ENCODE data around the gene ERCC5. TPM values are rescaled to one million over a fixed set of nuclear protein-coding genes. Genes with fewer than 3 reads are reported as not detected.

The ERCC5 gene
- total RNA-seq, 2 donors from 2014 or later = 76.3 to 87.3 TPM

DNA sequence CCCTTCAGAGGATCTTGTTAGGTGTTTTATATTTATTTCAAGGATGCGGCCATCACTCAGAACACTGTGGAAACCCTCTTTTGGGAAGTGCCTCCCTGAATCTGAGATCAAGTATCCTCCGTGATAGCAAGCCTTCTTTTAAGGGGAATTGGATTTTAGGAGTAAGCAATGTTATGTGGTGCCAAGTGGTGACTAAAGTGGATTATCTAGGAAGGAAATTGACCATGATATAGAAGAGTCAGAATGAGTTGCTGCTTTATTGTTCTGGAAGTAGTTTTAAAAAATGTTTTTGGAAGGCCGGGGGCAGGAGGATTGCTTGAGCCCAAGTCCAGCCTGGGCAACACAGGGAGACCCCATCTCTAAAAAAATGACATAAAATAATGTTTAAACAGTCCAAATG is 6.7 kb downstream of the ERCC5 start:
- ATAC-seq (no peak), DNase-seq (no peak)
- H3K36me3 Mint-ChIP-seq (ENCODE audit: low read depth) = peaks cover 14% of the 10 kb centered on the region
- H3K4me1 Mint-ChIP-seq = peaks cover 45% of the 10 kb centered on the region
- peak overlapping the region; percentile 36 for H3K4me3 Mint-ChIP-seq
- no peaks in the 10 kb centered on the region for H3K27me3 Mint-ChIP-seq
- H3K9me3 ChIP-seq (ENCODE audit: control insufficient read depth, low read length, poor library complexity, severe bottlenecking) = no peaks in the 10 kb centered on the region
- H3K27ac Mint-ChIP-seq = peak overlapping the region; percentile 95

- H3K36me3 Mint-ChIP-seq (ENCODE audit: low read depth) = peaks cover 18% of the 10 kb centered on the region
- H3K27ac Mint-ChIP-seq = peak overlapping the region; percentile 95
- DNase-seq = no peak
- peaks cover 42% of the 10 kb centered on the region for H3K4me1 Mint-ChIP-seq
- H3K9me3 ChIP-seq (ENCODE audit: control insufficient read depth, low read length, poor library complexity, severe bottlenecking) = no peaks in the 10 kb centered on the region
- peak overlapping the region; percentile 92 for H3K4me3 Mint-ChIP-seq
- ATAC-seq = peak; percentile 82
- H3K27me3 Mint-ChIP-seq = no peaks in the 10 kb centered on the region
These were observed 8.8 kb downstream of the ERCC5 start for GRCh38 chr13:102854675-102855074.

DNA sequence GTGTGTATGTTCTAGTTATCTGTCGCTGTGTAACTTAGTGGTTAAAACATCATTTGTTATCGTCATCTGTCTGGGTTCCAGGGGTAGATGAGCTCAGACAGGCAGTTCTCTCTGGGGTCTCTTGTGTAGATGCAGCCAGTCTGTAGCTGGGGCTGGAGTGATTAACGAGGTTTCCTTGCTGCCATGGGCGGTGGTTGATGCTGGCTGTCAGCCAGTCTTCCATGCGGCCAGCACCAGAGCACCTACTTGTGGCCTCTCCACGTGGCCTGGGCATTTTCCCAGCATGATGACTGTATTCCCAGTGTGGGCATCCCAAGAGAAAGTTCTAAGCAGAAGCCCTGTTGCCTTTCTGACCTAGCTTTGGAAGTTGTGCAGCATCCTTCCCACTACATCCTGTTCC is 10.7 kb downstream of the ERCC5 start:
- Mint-ChIP-seq H3K4me3 (no peak overlapping the region), H3K27me3 (no peaks in the 10 kb centered on the region), H3K36me3 (ENCODE audit: low read depth) (peaks cover 20% of the 10 kb centered on the region), H3K27ac (peak overlapping the region; percentile 72), H3K4me1 (peaks cover 37% of the 10 kb centered on the region)
- no peaks in the 10 kb centered on the region for H3K9me3 ChIP-seq (ENCODE audit: control insufficient read depth, low read length, poor library complexity, severe bottlenecking)
- no peak for DNase-seq
- no peak for ATAC-seq

DNA sequence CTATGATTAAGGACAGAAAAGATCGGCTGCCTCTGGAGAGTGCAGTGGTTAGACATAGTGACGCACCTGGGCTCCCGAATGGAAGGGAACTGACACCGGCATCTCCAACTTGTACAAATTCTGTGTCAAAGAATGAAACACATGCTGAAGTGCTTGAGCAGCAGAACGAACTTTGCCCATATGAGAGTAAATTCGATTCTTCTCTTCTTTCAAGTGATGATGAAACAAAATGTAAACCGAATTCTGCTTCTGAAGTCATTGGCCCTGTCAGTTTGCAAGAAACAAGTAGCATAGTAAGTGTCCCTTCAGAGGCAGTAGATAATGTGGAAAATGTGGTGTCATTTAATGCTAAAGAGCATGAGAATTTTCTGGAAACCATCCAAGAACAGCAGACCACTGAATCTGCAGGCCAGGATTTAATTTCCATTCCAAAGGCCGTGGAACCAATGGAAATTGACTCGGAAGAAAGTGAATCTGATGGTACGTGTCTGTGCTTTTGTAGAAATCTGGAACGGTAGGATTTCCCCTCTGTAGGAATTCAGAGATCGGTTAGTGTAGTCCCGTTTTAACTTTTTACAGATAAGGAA is 16.9 kb downstream of the ERCC5 start:
- Mint-ChIP-seq H3K4me3 (no peak overlapping the region), H3K4me1 (peaks cover 35% of the 10 kb centered on the region), H3K36me3 (ENCODE audit: low read depth) (peaks cover 28% of the 10 kb centered on the region)

GRCh38 chr13:102863590-102863989 is 17.8 kb downstream of the ERCC5 start:
- Mint-ChIP-seq H3K4me3 (no peak overlapping the region), H3K36me3 (ENCODE audit: low read depth) (peaks cover 28% of the 10 kb centered on the region), H3K27me3 (no peaks in the 10 kb centered on the region), H3K27ac (peak overlapping the region; percentile 90), H3K4me1 (peaks cover 36% of the 10 kb centered on the region)
- no peak for DNase-seq
- H3K9me3 ChIP-seq (ENCODE audit: control insufficient read depth, low read length, poor library complexity, severe bottlenecking) = no peaks in the 10 kb centered on the region
- ATAC-seq = no peak

More for the DNA sequence above, 16.9 kb downstream of the ERCC5 start:
- ATAC-seq = no peak
- no peaks in the 10 kb centered on the region for H3K9me3 ChIP-seq (ENCODE audit: control insufficient read depth, low read length, poor library complexity, severe bottlenecking)
- no peak for DNase-seq
- H3K27me3 Mint-ChIP-seq = no peaks in the 10 kb centered on the region
- no peak overlapping the region for H3K27ac Mint-ChIP-seq

- H3K27ac Mint-ChIP-seq = no peak overlapping the region
- no peak for DNase-seq
- no peak for ATAC-seq
- H3K27me3 Mint-ChIP-seq = no peaks in the 10 kb centered on the region
- no peak overlapping the region for H3K4me3 Mint-ChIP-seq
- H3K4me1 Mint-ChIP-seq = peaks cover 34% of the 10 kb centered on the region
- H3K9me3 ChIP-seq (ENCODE audit: control insufficient read depth, low read length, poor library complexity, severe bottlenecking) = no peaks in the 10 kb centered on the region
- H3K36me3 Mint-ChIP-seq (ENCODE audit: low read depth) = peaks cover 18% of the 10 kb centered on the region
These were observed 22.6 kb downstream of the ERCC5 start for GRCh38 chr13:102868366-102868936.

DNA sequence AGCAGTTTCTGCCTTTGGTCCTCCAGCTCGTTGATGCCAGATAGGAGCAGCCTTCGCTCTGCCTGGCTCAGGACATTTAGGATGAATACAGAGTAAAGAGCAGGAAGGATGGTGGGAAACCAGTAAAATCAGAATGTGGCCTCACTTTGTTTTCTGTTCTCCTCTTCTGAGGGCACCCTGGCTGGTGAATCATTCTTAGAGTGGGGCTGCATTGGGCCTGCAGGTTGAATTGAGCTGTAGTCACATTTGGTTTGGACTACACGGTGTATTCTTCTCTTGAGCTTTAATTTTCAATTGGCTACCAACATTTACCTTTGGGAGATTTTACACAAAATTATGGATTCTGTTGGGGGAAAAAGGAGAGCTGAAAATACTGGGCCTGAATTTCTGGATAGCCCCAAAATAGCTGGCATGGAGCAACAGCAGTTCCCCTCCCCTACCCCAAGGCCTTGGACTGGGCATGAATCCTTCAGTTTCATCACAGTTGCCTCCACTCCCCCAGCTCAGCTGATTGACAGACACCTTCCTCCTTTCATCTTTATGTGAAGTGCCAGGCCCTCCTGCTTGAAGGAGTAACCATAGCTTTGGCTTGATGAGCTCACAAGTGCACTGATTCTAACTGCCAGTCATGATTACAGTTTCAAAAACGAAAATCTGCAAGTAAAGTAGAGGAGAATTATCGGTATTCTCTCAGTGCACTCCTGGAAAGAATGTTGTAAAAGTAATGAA is 24.3 kb downstream of the ERCC5 start:
- H3K4me1 Mint-ChIP-seq = peaks cover 25% of the 10 kb centered on the region
- peak overlapping the region; percentile 39 for H3K4me3 Mint-ChIP-seq
- peaks cover 18% of the 10 kb centered on the region for H3K36me3 Mint-ChIP-seq (ENCODE audit: low read depth)
- H3K27me3 Mint-ChIP-seq = no peaks in the 10 kb centered on the region
- ATAC-seq (peak; percentile 28), DNase-seq (no peak)
- peak overlapping the region; percentile 74 for H3K27ac Mint-ChIP-seq
- no peaks in the 10 kb centered on the region for H3K9me3 ChIP-seq (ENCODE audit: control insufficient read depth, low read length, poor library complexity, severe bottlenecking)

DNA sequence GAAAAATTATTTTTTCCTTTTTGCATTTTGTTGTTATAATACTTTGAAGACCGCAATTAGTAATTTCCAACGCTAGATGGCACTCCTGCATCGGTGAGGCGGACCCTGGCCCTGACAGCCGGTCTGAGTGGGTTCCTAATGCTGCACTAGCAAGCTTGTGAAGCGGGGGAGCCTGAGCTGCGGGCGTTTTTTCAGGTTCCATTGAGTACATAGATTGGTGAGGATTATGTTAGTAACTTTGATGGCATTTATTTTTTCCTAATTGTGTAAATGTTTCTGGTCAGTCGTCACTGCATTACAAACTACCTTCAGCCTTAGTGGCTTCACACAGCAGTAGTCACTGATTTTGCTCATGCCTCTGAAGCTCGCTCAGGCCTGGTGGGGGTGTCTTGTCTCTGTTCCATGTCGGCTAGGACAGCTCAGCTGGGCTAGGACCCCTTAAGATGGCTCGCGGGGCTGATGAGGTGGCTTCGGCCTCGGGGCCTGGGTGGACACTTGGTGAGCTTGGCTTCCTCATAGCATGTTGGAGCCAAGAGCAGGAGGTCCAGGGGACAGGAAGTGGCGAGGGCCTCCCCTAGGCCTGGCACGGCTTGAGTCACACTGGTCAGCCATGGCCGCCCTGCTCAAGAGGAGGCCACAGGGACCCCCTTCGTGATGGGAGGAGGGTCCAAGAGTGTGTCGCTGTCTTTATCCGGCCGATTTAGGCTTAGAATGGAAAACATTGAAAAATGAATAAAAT is 25.0 kb downstream of the ERCC5 start:
- ATAC-seq = peak; percentile 82

GRCh38 chr13:102872131-102872530 is 26.3 kb downstream of the ERCC5 start:
- Mint-ChIP-seq H3K4me1 (peaks cover 22% of the 10 kb centered on the region), H3K27ac (peak overlapping the region; percentile 62), H3K4me3 (no peak overlapping the region), H3K36me3 (ENCODE audit: low read depth) (peaks cover 17% of the 10 kb centered on the region), H3K27me3 (no peaks in the 10 kb centered on the region)
- no peak for ATAC-seq
- DNase-seq = no peak
- no peaks in the 10 kb centered on the region for H3K9me3 ChIP-seq (ENCODE audit: control insufficient read depth, low read length, poor library complexity, severe bottlenecking)

More for the DNA sequence above, 25.0 kb downstream of the ERCC5 start:
- Mint-ChIP-seq H3K36me3 (ENCODE audit: low read depth) (peaks cover 19% of the 10 kb centered on the region), H3K4me1 (peaks cover 26% of the 10 kb centered on the region), H3K27me3 (no peaks in the 10 kb centered on the region), H3K27ac (peak overlapping the region; percentile 74), H3K4me3 (peak overlapping the region; percentile 39)
- no peaks in the 10 kb centered on the region for H3K9me3 ChIP-seq (ENCODE audit: control insufficient read depth, low read length, poor library complexity, severe bottlenecking)
- DNase-seq = peak; percentile 19 to 35 (median 21)

DNA sequence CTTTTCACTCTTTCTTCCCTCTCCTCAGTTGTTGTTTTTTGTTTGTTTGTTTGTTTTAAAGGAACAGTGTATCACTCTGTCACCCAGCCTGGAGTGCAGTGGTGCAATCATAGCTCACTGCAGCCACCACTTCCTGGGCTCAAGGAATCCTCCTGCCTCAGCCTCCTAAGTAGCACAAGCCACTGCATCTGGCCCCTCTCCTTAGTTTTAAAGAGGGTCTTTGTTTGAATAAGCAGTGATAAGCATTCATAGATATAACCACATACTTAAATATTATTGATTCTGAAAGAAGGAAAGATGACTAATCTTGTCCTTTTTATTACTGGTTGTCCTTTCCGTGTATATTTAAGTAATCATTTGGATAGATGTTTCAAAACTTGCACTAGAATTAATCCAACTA is 26.7 kb downstream of the ERCC5 start:
- ATAC-seq (no peak), DNase-seq (no peak)
- Mint-ChIP-seq H3K4me1 (peaks cover 18% of the 10 kb centered on the region), H3K27me3 (no peaks in the 10 kb centered on the region), H3K27ac (peak overlapping the region; percentile 62), H3K36me3 (ENCODE audit: low read depth) (peaks cover 13% of the 10 kb centered on the region), H3K4me3 (no peak overlapping the region)
- no peaks in the 10 kb centered on the region for H3K9me3 ChIP-seq (ENCODE audit: control insufficient read depth, low read length, poor library complexity, severe bottlenecking)

- H3K4me1 Mint-ChIP-seq = peaks cover 15% of the 10 kb centered on the region
- no peaks in the 10 kb centered on the region for H3K27me3 Mint-ChIP-seq
- DNase-seq = no peak
- peaks cover 11% of the 10 kb centered on the region for H3K36me3 Mint-ChIP-seq (ENCODE audit: low read depth)
- H3K27ac Mint-ChIP-seq = no peak overlapping the region
- no peak for ATAC-seq
- H3K4me3 Mint-ChIP-seq = no peak overlapping the region
- no peaks in the 10 kb centered on the region for H3K9me3 ChIP-seq (ENCODE audit: control insufficient read depth, low read length, poor library complexity, severe bottlenecking)
These were observed 27.8 kb downstream of the ERCC5 start for GRCh38 chr13:102873653-102874052.

DNA sequence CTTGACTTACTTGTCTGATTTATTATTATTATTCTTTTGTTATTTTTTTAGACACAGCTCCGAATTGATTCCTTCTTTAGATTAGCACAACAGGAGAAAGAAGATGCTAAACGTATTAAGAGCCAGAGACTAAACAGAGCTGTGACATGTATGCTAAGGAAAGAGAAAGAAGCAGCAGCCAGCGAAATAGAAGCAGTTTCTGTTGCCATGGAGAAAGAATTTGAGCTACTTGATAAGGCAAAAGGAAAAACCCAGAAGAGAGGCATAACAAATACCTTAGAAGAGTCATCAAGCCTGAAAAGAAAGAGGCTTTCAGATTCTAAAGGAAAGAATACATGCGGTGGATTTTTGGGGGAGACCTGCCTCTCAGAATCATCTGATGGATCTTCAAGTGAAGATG is 29.4 kb downstream of the ERCC5 start:
- peaks cover 17% of the 10 kb centered on the region for H3K4me1 Mint-ChIP-seq
- no peak overlapping the region for H3K27ac Mint-ChIP-seq
- no peak overlapping the region for H3K4me3 Mint-ChIP-seq
- H3K9me3 ChIP-seq (ENCODE audit: control insufficient read depth, low read length, poor library complexity, severe bottlenecking) = no peaks in the 10 kb centered on the region
- no peaks in the 10 kb centered on the region for H3K27me3 Mint-ChIP-seq
- ATAC-seq = no peak
- no peak for DNase-seq
- H3K36me3 Mint-ChIP-seq (ENCODE audit: low read depth) = peaks cover 11% of the 10 kb centered on the region

DNA sequence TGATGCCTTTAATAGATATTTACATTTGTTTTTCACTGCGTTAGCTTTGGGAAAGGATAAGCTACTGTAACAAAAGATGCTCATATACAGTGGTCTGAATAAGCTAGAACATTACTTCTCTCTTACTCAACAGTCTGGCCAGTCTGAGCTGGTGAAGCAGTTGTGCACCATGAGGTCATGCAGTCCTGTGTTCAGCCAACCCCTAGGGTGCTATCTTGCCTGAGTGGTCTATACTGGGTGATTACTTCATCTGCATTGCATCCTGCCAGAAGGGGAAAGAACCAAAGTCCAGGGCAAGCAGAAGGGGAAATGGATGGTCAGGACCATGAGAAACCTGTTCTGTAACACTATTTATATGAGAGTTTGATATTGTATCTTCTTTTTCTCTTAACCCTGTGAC is 31.5 kb downstream of the ERCC5 start:
- H3K4me1 Mint-ChIP-seq = peaks cover 9% of the 10 kb centered on the region
- no peaks in the 10 kb centered on the region for H3K9me3 ChIP-seq (ENCODE audit: control insufficient read depth, low read length, poor library complexity, severe bottlenecking)
- H3K27ac Mint-ChIP-seq = no peak overlapping the region
- DNase-seq = no peak
- no peak for ATAC-seq
- peaks cover 11% of the 10 kb centered on the region for H3K36me3 Mint-ChIP-seq (ENCODE audit: low read depth)
- H3K4me3 Mint-ChIP-seq = no peak overlapping the region
- H3K27me3 Mint-ChIP-seq = no peaks in the 10 kb centered on the region

Measured in T-helper 17 cell (primary cell).